Lung (tissue), 12 donors: ENCODE measurements around the gene ALDH18A1. TPM values are rescaled to one million over a fixed set of nuclear protein-coding genes. Genes with fewer than 3 reads are reported as not detected.
A peak's percentile ranks its signal among the peaks of the same experiment; 100 is the strongest.

Experiments
- ATAC-seq: fragments of 200-7000 bp; cut with Tn5 transposase; one replicate; pipeline ENCODE4 v1.9.1; 2020; ENCODE audit warnings: moderate number of reproducible peaks; ENCODE audit not compliant: insufficient read depth, low FRiP score
- DNase-seq, 3 donors: peaks; one replicate each; pipeline ENCODE4 v3.0.0-alpha.2; 2013 to 2017
- H3K27ac ChIP-seq, 2 donors: one replicate each; pipeline ENCODE4 v1.5.1; 2013; ENCODE audit warnings: mild to moderate bottlenecking in 2 of 2, moderate library complexity in 2 of 2, control low read depth in 1 of 2, inconsistent platforms in 1 of 2, low read depth in 1 of 2, low read length in 1 of 2
- H3K27me3 ChIP-seq, 3 donors: one replicate each; pipeline ENCODE4 v1.5.1; 2013; ENCODE audit warnings: low read length in 2 of 3; ENCODE audit not compliant: control insufficient read depth in 3 of 3, insufficient read depth in 3 of 3
- H3K36me3 ChIP-seq, 4 donors: one replicate each; pipeline ENCODE4 v1.5.1; 2013; ENCODE audit warnings: low read length in 4 of 4, mild to moderate bottlenecking in 1 of 4, moderate library complexity in 1 of 4; ENCODE audit not compliant: control insufficient read depth in 4 of 4, insufficient read depth in 4 of 4
- H3K4me1 ChIP-seq, 5 donors: one replicate each; pipeline ENCODE4 v1.5.1; 2013; ENCODE audit warnings: low read length in 5 of 5, mild to moderate bottlenecking in 2 of 5, moderate library complexity in 1 of 5; ENCODE audit not compliant: control insufficient read depth in 5 of 5, insufficient read depth in 5 of 5
- H3K4me3 ChIP-seq: one replicate; pipeline ENCODE4 v1.5.1; 2013; ENCODE audit warnings: mild to moderate bottlenecking, control low read depth, moderate library complexity
- H3K9ac ChIP-seq, 2 donors: one replicate each; pipeline ENCODE4 v1.5.1; 2013; ENCODE audit warnings: low read length in 2 of 2, control low read depth in 1 of 2; ENCODE audit not compliant: insufficient read depth in 1 of 2
- H3K9me3 ChIP-seq, 4 donors: one replicate each; pipeline ENCODE4 v1.5.1; 2013; ENCODE audit warnings: low read length in 3 of 4, mild to moderate bottlenecking in 1 of 4, moderate library complexity in 1 of 4; ENCODE audit not compliant: control insufficient read depth in 4 of 4, insufficient read depth in 3 of 4
- CTCF ChIP-seq: IDR thresholded peaks from 2 replicates; pipeline ENCODE4 v1.5.1; 2012; ENCODE audit warnings: mild to moderate bottlenecking; ENCODE audit errors: control extremely low read depth, extremely low read depth
- WGBS, 2 donors: extraction: QIAGEN DNeasy Blood & Tissue Kit; methylation state at CpG; one replicate each; pipeline ENCODE4 v1.1.7; 2013; 5-methylcytosine and 5-hydroxymethylcytosine counted together
- polyA plus RNA-seq, 2 donors: library from polyadenylated mRNA; stranded (reverse); fragments of 200-250 nt; gene quantifications; one replicate each; pipeline ENCODE4 v1.2.1, GENCODE V29; 2013
- total RNA-seq, 2 donors: library from RNA; depleted of rRNA in 1 of 2; stranded (reverse); fragments of >200 nt in 1 of 2; gene quantifications; one replicate each; pipeline ENCODE4 v1.2.1, GENCODE V29; 2014 to 2021
- donor health status: control.
- donor health status: control.
- donor health status: Bipolar disorder and iron deficiency.
- donor health status: healthy.
- donor health status: DM: yes; HTN: yes; CAD: no.

The ALDH18A1 gene
- total and polyA plus RNA-seq, 4 donors, result 12.6 to 44.5 (median 30.2) TPM

GRCh38 chr10:95574649-95575365 is 81.7 kb downstream of the ALDH18A1 start:
- TF ChIP-seq CTCF, result no peak
- 76 to 87% methylated on average over 11 of the region's 11 CpGs for WGBS, 2 donors
- Histone ChIP-seq H3K9me3 (peaks cover 0 to 2% (median 0%) of the 10 kb centered on the region in 4 donors), H3K9ac (no peak overlapping the region), H3K4me1 (peaks cover 2 to 16% (median 6%) of the 10 kb centered on the region in 5 donors), H3K27ac (peak overlapping the region in 1 of 2 donors; percentile 23), H3K27me3 (no peaks in the 10 kb centered on the region), H3K4me3 (no peak overlapping the region), H3K36me3 (no peaks in the 10 kb centered on the region)
- DNase-seq, result no peak
- no peak for ATAC-seq

DNA sequence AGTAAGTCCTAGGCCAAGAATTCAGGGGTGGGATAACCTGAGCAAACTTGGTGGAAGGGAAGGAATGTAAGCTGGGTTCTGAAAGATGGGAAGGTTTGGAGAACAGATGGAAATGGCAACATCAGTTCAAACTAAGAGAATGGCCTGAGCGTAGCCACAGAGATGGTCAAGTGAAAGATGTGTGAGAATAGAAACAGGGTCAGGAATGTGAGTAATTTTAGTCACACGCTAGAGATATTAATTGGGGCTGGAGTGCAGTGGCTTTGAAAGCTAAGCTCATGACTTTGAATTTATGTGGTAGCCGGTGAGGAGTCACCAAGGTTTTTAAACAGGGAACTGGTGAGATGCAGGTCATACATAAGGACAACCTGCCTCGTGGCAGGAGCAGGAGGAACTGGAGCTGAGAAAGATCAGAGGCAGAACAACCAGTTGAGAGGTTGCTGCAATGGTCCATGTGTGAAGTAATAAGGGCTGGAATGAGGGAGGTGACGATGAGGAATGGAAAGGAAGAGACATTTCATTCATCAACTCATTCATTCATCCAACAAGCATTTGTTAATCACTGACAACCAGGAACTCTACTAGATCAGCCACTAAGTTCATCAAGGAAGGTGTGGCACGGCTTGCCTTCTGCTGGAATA is 82.4 kb downstream of the ALDH18A1 start:
- ATAC-seq, result no peak
- H3K4me1 ChIP-seq, result peaks cover 2 to 16% (median 6%) of the 10 kb centered on the region in 5 donors
- H3K9ac ChIP-seq, result no peak overlapping the region
- no peaks in the 10 kb centered on the region for H3K27me3 ChIP-seq
- 85 to 90% methylated on average over 6 of the region's 6 CpGs for WGBS, 2 donors
- H3K36me3 ChIP-seq, result no peaks in the 10 kb centered on the region
- TF ChIP-seq CTCF, result no peak
- no peak overlapping the region for H3K27ac ChIP-seq
- no peak for DNase-seq
- no peak overlapping the region for H3K4me3 ChIP-seq
- peaks cover 0 to 2% (median 0%) of the 10 kb centered on the region in 4 donors for H3K9me3 ChIP-seq

DNA sequence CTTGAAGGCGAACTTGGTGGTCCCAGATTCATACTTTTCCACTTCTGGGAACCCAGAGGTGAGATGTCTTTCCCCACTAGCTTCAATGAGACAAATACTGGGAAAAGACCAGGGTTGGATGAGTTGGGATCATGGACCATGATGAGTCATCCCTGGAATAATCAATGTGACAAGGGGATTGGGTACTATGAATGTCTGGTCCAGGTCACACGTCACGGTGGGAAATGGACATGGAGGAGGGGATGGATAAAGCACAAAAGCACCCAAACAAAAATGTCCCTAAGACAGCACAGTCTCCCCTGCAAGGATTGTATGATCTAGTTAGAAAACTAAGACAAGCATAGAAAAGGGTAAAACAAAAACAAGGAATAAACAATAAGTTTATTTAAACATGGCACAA is 83.0 kb downstream of the ALDH18A1 start:
- DNase-seq (no peak), ATAC-seq (no peak)
- TF ChIP-seq CTCF, result no peak
- Histone ChIP-seq H3K36me3 (no peaks in the 10 kb centered on the region), H3K4me3 (no peak overlapping the region), H3K9me3 (peaks cover 0 to 2% (median 0%) of the 10 kb centered on the region in 4 donors), H3K4me1 (peaks cover 0 to 17% (median 6%) of the 10 kb centered on the region in 5 donors), H3K27ac (no peak overlapping the region), H3K27me3 (no peaks in the 10 kb centered on the region), H3K9ac (no peak overlapping the region)
- WGBS, 2 donors, result 97 to 99% methylated on average over 3 of the region's 3 CpGs
